WI38 (cell line): ENCODE data around the gene AMOTL1.

Experiments used
- H3K4me3 ChIP-seq: 2 replicates; pipeline ENCODE4 v1.5.1; 2011; ENCODE audit warnings: low read depth, mild to moderate bottlenecking, control low read depth, low read length
- TF ChIP-seq, protein P1 (sequence below): IDR thresholded peaks from 2 replicates; pipeline ENCODE4 v1.5.1; 2012; ENCODE audit warnings: low read depth, mild to moderate bottlenecking, control low read depth, low read length

The AMOTL1 gene

GRCh38 chr11:94876222-94876621 lies 108.1 kb downstream of the AMOTL1 start:
- H3K4me3 ChIP-seq = no peak overlapping the region
- TF ChIP-seq, protein P1, sequence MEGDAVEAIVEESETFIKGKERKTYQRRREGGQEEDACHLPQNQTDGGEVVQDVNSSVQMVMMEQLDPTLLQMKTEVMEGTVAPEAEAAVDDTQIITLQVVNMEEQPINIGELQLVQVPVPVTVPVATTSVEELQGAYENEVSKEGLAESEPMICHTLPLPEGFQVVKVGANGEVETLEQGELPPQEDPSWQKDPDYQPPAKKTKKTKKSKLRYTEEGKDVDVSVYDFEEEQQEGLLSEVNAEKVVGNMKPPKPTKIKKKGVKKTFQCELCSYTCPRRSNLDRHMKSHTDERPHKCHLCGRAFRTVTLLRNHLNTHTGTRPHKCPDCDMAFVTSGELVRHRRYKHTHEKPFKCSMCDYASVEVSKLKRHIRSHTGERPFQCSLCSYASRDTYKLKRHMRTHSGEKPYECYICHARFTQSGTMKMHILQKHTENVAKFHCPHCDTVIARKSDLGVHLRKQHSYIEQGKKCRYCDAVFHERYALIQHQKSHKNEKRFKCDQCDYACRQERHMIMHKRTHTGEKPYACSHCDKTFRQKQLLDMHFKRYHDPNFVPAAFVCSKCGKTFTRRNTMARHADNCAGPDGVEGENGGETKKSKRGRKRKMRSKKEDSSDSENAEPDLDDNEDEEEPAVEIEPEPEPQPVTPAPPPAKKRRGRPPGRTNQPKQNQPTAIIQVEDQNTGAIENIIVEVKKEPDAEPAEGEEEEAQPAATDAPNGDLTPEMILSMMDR = no peak

DNA sequence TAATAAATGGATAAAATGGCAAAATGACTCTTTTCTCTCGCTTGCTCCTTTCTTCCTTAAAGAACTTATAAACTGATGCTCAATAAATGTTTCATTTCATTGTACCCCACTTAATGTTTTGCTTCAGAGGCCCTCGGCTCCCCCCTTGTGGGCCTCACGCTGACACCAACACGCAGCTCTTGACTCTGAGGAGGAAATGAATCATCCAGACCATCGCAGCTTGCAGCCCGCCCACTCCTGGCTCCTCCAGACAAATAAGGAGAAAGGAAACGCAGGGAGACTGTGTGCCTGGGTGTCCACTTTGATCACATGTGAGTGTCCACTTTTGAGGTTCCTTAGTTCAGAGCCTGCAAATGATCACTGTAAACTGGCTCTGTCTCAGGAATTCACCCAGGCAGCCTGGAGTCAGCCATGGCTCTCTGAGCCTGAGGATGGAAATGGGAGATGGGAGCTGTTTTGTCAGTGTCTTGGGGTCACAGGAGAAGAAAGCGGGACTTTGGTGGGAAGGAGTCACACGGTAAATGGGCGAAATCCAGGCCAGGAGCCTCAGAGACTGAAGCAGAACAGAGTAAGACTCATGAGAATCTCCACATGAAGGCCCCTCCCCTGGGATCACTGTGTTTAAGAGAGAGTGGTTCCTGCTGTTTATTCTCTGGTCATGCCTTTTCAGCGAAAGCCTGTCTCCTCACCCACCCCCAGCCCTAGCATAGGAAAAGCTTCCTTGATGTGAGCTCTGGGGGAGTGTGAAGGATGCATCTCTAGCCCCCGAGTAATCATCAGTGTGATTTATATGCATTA lies 108.7 kb downstream of the AMOTL1 start:
- TF ChIP-seq, protein P1 = 0 out of 2 replicates have a peak, but pooled peaks have one; percentile 10
- H3K4me3 ChIP-seq = no peak overlapping the region

- H3K4me3 ChIP-seq = no peak overlapping the region
Measured at GRCh38 chr11:94877443-94878200, 109.5 kb downstream of the AMOTL1 start.

GRCh38 chr11:94879006-94879405 lies 110.8 kb downstream of the AMOTL1 start:
- TF ChIP-seq, protein P1 = no peak
- no peak overlapping the region for H3K4me3 ChIP-seq

More at GRCh38 chr11:94877443-94878200, 109.5 kb downstream of the AMOTL1 start:
- TF ChIP-seq, protein P1 = no peak

- TF ChIP-seq, protein P1 = no peak
Measured at GRCh38 chr11:94880216-94880615, 112.1 kb downstream of the AMOTL1 start.

DNA sequence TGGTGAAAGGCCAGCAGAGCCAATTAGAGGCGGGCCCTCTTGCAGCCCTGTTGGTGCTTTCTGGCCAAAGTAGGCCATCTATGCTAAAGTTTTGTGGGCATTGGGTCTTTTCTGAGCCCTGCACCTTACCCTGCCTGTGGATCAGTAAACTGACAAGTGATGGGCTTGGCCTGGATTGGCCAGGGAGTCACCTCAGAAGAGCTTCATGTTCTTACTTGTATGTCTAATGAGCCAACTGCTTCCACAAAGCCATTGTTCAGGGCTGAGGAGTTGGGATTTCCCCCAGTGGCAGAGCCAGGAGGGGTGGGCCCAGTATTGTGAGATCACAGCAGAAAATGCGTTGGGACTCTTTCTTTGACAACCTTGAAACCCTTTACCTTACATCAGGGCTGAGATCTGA lies 114.8 kb downstream of the AMOTL1 start:
- TF ChIP-seq, protein P1 = no peak
- H3K4me3 ChIP-seq = no peak overlapping the region

More at GRCh38 chr11:94880216-94880615, 112.1 kb downstream of the AMOTL1 start:
- H3K4me3 ChIP-seq = no peak overlapping the region

GRCh38 chr11:94883878-94884277 lies 115.7 kb downstream of the AMOTL1 start:
- TF ChIP-seq, protein P1 = no peak
- H3K4me3 ChIP-seq = no peak overlapping the region
